Measurements from ENCODE around the gene RPS13.
A peak's percentile ranks its signal among the peaks of the same experiment; 100 is the strongest.
"Not testable (repeated sequence)": the region's sequence is repeated elsewhere in the genome, so short reads cannot be mapped to it uniquely, and the experiment has no call there.

Gene RPS13

DNA sequence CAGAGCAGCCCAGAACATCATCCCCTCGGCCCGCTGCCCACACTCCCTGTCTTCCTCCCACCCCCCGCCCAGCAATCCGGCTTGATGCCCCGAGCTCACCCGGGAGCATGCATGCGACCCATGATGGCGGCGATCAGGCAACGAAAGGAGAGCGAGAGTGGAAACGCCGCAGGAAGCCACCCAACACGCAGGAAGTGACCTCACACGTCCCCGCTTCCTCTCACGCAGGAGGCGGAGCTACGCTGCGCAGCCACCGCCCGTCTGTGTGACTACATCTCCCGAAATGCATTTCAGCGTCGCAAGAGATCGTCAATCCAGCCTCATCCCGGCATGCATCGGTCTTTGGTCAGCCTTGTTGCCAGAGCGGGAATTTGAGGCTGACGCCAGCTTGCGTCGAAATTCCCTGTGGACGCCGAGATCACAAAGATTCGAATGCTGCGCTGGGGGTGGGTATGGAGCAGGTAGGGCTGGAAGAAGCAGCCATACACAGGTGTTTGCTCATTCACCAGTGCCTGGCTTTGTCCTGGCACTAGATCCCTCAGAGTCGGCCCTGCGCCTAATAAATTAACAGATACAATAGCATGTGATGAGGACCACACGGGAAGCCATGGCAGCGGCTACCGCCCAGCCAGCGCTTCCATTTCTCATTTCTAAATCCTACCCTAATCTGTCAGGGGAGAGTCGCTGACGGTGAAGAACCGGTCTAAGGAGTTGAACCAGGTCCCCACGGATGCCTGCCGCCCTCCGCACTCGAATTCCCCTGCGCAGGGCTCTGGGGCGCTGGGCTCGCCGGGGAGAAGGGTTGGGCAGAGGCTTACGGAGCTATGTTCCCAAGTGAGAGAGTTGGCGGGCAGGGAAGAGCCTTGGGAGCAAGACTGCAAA is at the start of gene RPS13:
Gene RPS13, minus strand, starts transcription at position 148 of the 882 bp plus-strand sequence. Its CDS starts 26 bp downstream, at position 122.
- peak; percentile 97 for DNase-seq

- DNase-seq, result no peak
Measured at GRCh38 chr11:17121981-17122380, 44.5 kb upstream of the RPS13 start.

- no peak for DNase-seq
Measured at GRCh38 chr11:17117262-17117661, 39.8 kb upstream of the RPS13 start.

- DNase-seq, result no peak
Measured at GRCh38 chr11:17116117-17116516, 38.6 kb upstream of the RPS13 start.

- DNase-seq, result not testable (repeated sequence)
Measured at GRCh38 chr11:17107745-17108144, 30.3 kb upstream of the RPS13 start.

GRCh38 chr11:17105404-17106040 is 28.1 kb upstream of the RPS13 start:
- DNase-seq, result not testable (repeated sequence)

DNA sequence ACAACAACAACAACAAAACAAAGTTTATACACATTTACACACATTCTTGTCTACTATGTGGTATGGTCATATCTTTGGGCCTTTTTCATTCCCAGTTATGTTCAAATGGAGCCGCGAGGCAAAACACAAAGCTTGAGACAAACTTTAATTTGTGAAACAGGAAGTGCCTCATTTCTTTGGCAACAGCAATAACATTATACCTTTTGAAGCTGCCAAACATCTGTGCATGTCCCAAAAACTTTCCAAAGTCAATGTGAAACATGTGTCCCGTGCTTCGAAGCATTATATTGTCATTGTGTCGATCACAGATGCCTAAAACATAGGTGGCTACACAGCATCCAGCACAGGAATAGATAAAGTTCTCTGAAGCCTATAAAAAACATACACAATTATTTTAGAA is 25.0 kb upstream of the RPS13 start:
- no peak for DNase-seq

DNA sequence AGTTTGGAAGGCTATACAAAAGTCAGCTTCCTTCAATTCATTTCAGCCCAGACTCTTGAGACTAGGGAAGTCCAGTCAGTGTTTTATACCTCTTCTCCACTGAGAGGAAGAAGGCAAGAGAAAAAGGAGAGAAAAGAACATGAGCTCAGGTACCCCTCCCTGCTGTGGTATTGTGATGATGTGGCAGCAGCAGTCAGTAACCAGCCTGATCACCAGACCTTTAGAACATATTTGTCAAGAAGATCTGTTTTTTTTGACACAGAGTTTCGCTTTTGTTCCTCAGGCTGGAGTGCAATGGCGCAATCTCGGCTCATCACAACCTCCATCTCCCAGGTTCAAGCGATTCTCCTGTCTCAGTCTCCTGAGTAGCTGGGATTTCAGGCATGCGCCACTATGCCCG is 21.2 kb upstream of the RPS13 start:
- no peak for DNase-seq

DNA sequence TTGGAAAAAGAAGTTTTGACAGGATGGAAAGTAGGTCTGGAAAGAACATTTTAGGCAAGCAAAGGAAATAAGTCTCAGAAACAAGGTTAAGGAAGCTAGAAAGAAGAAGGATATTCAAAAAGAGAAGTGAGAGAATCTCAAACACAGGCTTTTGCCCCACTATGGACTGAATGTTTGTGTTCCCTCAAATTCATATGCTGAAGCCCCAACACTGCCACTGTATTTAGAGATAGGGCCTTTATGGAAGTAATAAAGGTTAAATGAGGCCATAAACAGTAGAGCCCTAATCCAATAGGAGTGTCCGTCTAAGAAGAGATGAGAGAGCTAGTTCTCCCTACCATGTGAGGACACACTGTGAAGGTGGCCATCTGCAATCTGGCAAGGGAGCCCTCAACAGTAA is 20.6 kb upstream of the RPS13 start:
- no peak for DNase-seq

DNA sequence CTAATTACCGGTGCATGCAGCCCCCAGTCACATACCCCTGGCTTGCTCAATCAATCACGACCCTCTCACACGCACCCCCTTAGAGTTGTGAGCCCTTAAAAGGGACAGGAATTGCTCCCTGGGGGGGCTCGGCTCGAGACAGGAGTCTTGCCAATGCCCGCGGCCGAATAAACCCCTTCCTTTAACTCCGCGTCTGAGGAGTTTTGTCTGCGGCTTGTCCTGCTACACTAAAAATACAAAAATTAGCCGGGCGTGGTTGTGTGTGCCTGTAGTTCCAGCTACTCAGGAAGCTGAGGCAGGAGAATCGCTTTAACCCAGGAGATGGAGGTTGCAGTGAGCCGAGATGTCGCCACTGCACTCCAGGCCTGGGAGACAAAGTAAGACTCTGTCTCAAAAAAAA is 8.5 kb upstream of the RPS13 start:
- DNase-seq, result not testable (repeated sequence)

DNA sequence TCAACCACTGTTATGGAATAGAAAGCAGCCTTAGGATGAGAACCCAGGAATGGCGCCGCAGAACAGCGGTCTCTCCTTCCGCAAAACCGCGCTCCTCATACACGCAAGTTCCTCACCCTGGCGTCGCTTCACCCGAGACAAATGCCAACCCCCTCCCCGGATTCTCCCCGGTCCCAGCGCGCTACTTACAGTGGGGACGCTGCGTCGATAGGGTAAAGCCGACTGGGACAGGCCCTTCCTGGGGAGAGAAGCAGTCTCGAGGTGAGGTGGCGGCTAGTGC is 287 bp downstream of the RPS13 start:
- no peak for DNase-seq

- DNase-seq, result no peak
Measured at GRCh38 chr11:17076517-17077239, 789 bp downstream of the RPS13 start.

DNA sequence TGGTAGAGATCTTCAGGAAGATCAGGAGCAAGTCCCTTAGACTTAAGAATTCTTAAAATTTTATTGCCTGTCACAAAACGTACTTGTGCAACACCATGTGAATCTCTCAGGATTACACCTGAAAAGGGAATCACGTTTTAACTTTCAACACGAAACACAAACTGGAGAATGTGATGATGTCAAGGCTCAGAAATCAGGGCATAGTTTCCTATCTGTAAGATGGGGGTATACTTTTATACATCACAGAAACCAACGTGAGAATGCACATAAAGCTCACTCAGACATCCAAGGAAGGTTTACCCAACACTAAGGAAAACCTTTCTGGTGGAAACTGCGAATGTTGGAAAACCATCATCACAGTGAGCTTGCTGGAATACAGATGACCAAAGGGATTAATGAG is 2.0 kb downstream of the RPS13 start:
- no peak for DNase-seq

DNA sequence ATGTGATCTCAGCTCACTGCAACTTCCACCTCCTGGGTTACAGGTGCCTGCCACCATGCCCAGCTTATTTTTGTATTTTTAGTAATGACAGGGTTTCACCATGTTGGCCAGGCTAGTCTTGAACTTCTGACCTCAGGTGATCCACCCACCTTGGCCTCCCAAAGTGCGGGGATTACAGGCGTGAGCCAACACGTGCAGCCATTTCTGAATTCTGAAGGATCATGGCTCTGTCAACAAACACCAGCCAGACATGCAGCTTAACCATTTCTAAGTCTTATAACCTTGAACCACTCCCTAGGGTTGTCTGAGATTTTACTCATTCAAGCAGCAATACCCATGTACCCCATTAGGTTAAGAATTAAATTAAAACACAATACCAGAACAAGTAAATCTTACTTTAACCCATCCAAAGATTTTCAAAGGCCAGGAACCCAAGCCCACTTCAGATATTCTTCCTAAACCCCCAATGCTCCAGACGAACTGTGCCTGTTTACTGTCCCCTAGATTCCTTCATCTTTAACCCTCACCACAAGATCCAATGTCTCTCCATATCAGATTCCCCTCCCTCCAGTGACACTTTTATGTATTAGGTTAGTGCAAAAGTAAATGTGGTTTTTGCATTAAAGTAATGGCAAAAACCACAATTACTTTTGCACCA is 4.0 kb downstream of the RPS13 start:
- no peak for DNase-seq

- no peak for DNase-seq
Measured at GRCh38 chr11:17067417-17067816, 10.1 kb downstream of the RPS13 start.

DNA sequence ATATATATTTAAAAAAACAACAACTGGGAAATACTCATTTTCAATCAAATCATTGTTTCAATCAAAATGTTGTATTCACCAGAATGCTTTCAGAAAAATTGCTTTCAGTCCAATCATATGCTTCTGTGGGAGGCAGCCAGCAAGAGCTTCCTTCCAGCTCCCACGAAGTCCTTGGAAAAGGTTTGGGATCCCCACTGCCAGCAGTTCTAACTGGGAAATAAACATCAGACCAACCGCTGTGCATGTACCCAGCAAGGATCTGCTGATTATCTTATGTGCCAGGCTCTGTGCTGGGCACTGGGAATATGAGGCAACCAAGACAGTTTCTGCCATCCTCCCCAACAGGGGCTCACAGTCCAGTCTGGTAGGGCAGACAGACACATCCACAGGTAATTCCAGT is 10.8 kb downstream of the RPS13 start:
- DNase-seq, result no peak

- DNase-seq, result no peak
Measured at GRCh38 chr11:17063171-17064002, 14.1 kb downstream of the RPS13 start.

DNA sequence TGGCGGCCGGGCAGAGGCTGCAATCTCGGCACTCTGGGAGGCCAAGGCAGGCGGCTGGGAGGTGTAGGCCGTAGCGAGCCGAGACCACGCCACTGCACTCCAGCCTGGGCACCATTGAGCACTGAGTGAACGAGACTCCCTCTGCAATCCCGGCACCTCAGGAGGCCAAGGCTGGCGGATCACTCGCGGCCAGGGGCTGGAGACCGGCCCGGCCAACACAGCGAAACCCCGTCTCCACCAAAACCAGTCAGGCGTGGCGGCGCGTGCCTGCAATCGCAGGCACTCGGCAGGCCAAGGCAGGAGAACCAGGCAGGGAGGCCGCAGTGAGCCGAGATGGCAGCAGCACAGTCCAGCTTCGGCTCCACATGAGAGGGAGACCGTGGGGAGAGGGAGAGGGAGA is 26.3 kb downstream of the RPS13 start:
- not testable (repeated sequence) for DNase-seq

DNA sequence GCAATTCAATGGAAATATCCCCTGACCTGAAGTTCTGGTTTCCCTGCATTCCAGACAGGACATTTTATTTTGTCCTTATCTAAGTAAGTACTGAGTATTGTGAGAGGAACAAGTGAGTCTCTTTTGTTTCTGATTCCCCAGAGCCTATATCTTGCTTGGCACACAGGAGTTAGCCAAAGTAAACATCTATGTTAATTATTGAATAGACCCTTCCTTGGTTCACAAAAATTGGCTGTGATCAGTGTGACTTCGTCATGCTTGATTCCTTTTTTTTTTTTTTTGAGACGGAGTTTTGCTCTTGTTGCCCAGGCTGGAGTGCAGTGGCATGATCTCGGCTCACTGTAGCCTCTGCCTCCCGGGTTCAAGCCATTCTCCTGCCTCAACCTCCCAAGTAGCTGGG is 29.0 kb downstream of the RPS13 start:
- DNase-seq, result not testable (repeated sequence)

- DNase-seq, result no peak
Measured at GRCh38 chr11:17046690-17047089, 30.8 kb downstream of the RPS13 start.

DNA sequence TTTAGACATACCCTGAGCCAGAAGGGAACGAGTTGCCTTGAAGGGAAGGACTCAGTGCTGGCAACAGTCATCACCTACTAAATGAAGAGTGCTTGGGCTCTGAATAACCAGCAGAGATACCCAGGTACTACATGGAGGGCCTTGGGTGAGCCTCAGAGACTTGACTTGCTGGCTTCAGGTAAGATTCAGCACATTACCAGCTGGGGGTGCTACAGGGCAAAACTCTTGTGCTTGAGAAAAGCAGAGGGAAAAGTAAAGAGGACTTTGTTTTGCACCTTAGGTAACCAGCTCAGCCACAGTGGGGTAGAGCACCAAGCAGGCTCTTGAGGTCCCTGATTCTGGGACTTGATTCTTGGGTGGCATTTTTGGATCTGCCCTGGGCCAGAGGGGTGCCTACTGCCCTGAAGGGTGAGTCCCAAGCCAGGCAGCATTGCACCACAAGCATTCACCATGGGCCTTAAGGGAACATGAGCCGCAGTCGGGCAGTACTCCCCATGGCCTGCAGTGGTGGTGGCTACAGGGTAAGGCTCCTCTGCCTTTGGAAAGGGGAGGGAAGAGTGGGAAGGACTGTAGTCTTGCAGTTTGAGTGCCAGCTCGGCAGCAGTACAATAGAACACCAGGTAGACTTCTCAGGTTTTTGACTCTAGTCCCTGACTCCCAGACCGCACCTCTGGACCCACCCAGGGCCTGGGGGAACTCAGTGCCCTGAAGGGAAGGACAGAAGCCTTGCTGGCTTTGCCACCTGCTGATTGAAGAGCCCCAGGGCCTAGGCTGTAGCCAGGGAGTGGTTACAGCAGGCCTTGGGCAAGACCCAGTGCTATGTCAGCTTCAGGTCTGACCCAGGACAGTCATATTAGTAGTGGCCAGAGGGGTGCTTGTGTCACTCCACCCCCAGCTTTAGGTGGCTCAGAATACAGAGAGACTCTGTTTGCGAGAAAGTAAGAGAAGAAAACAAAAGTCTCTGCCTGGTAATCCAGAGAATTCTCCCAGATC is 40.5 kb downstream of the RPS13 start:
- DNase-seq, result no peak

All from NCI-H1694 (cell line).